ENCODE data around the gene GIMAP2.

DNA sequence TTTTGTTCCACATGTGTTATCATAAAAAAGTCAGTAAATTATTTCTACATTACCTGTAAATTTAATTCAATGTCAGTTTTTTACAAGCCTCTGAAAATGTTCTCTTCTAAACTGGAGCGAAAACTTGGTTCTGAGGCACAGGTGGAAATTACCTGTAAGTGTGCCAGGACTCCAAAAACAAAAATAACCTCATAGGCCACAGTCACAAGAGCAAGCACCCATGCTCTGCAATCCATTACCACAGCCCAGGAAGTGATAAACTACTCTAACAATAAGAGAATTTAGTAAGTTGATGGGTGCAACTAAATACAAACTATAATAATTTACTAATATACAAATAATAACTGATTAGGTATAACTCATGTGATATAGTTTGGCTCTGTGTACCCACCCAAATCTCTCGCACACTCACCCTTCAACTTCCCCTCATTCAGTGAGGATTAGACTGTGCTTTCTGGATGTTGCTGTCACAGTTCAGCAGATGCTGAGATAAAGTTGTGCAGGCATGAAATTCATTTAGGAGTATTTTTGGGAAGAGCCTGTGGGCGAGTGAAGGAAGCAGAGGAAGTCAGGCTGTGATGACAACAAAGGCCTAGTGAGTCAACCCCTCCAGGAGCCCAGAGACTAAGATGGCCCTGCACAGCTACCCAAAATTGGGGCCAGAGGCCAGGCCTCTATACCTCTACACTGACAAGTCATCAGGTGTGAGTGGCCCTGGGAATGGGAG lies 37.0 kb upstream of the GIMAP2 start:
- no peak for TF ChIP-seq GATA3 (IDR thresholded peaks at IDR 0.05; ENCODE audit: low read depth, low read length)
- TF ChIP-seq GATA2 (IDR thresholded peaks at IDR 0.05; ENCODE audit: low read depth, low read length): no peak

Measured in SH-SY5Y (cell line).